IMR-90 (cell line): ENCODE measurements around the gene DENND1A. TPM values are rescaled to one million over a fixed set of nuclear protein-coding genes. Genes with fewer than 3 reads are reported as not detected.

Experiments used
- ATAC-seq: fragments of 200-7000 bp; cut with Tn5 transposase; 2 replicates; pipeline ENCODE4 v1.9.1; 2020; ENCODE audit warnings: low read depth, mild to moderate bottlenecking, moderate library complexity
- BruUV-seq: library from RNA; stranded (reverse); fragments of 400-500 nt; replicated peaks from 2 replicates; lab custom pipeline; 2021; lab: Mats Ljungman, UMichigan
- CTCF ChIA-PET: fragments of 300-600 bp; formaldehyde crosslinking; extraction: SDS; loops from one replicate; lab custom pipeline; 2021; ENCODE audit warnings: antibody characterized with exemption; lab: Yijun Ruan, JAX
- POLR2A ChIA-PET: fragments of 300-600 bp; sonication (Branson Sonifier 250); formaldehyde crosslinking; loops from one replicate; lab custom pipeline; 2022; ENCODE audit warnings: antibody characterized with exemption; ENCODE audit not compliant: unreplicated experiment; lab: Charles Lee
- DNase-seq: peaks from one replicate; pipeline ENCODE4 v3.0.0; 2013
- H2AFZ ChIP-seq: replicated peaks from 2 replicates; pipeline ENCODE3; 2013; ENCODE audit warnings: low read length, mild to moderate bottlenecking; ENCODE audit not compliant: poor library complexity
- H2AK5ac ChIP-seq: 2 replicates; pipeline ENCODE4 v1.6.1; 2013; ENCODE audit warnings: low read depth, low read length, inconsistent platforms
- H2AK9ac ChIP-seq: replicated peaks from 2 replicates; pipeline ENCODE3; 2013; ENCODE audit warnings: mild to moderate bottlenecking, low read depth, low read length, moderate library complexity; ENCODE audit not compliant: poor library complexity
- H2BK120ac ChIP-seq: 2 replicates; pipeline ENCODE4 v1.6.1; 2013; ENCODE audit warnings: low read depth, low read length, inconsistent platforms
- H2BK15ac ChIP-seq: 3 replicates; pipeline ENCODE4 v1.6.1; 2013; ENCODE audit warnings: low read depth, low read length, inconsistent platforms
- H2BK20ac ChIP-seq: 2 replicates; pipeline ENCODE4 v1.6.1; 2013; ENCODE audit warnings: low read depth, mild to moderate bottlenecking, inconsistent platforms, low read length, moderate library complexity
- H2BK5ac ChIP-seq: 2 replicates; pipeline ENCODE4 v1.6.1; 2013; ENCODE audit warnings: mild to moderate bottlenecking, low read depth, low read length, inconsistent platforms; ENCODE audit not compliant: poor library complexity, severe bottlenecking
- H3K14ac ChIP-seq: replicated peaks from 2 replicates; pipeline ENCODE4 v1.6.1; 2013; ENCODE audit warnings: low read depth, low read length, inconsistent platforms
- H3K18ac ChIP-seq: 2 replicates; pipeline ENCODE4 v1.6.1; 2013; ENCODE audit warnings: low read depth, low read length, control low read depth
- H3K23ac ChIP-seq: 2 replicates; pipeline ENCODE4 v1.6.1; 2013; ENCODE audit warnings: low read depth, low read length, inconsistent platforms
- H3K27ac ChIP-seq: 2 replicates; pipeline ENCODE4 v1.5.1; 2013; ENCODE audit warnings: mild to moderate bottlenecking, control low read depth, low read length; ENCODE audit not compliant: insufficient read depth
- H3K27me3 ChIP-seq: 2 replicates; pipeline ENCODE4 v1.6.1; 2013; ENCODE audit warnings: low read length; ENCODE audit not compliant: control insufficient read depth, insufficient read depth
- H3K36me3 ChIP-seq: 2 replicates; pipeline ENCODE4 v1.6.1; 2013; ENCODE audit warnings: low read length, mixed read lengths; ENCODE audit not compliant: control insufficient read depth, insufficient read depth
- H3K4ac ChIP-seq: 2 replicates; pipeline ENCODE4 v1.6.1; 2013; ENCODE audit warnings: low read depth, low read length, inconsistent platforms
- H3K4me1 ChIP-seq: 2 replicates; pipeline ENCODE4 v1.6.1; 2013; ENCODE audit warnings: low read length, mixed read lengths; ENCODE audit not compliant: control insufficient read depth, insufficient read depth
- H3K4me2 ChIP-seq: 2 replicates; pipeline ENCODE4 v1.6.1; 2013; ENCODE audit warnings: low read depth, mild to moderate bottlenecking, control low read depth, low read length, moderate library complexity
- H3K4me3 ChIP-seq: 2 replicates; pipeline ENCODE4 v1.5.1; 2013; ENCODE audit warnings: low read depth, mild to moderate bottlenecking, control low read depth, low read length, moderate library complexity; ENCODE audit not compliant: insufficient read depth
- H3K56ac ChIP-seq: 2 replicates; pipeline ENCODE4 v1.6.1; 2013; ENCODE audit warnings: low read length, inconsistent platforms; ENCODE audit not compliant: insufficient read depth; ENCODE audit errors: extremely low read depth
- H3K79me1 ChIP-seq, 2 experiments: 2 replicates each; pipeline ENCODE4 v1.6.1; 2013; ENCODE audit warnings: low read length in 2 of 2, inconsistent platforms in 1 of 2, low read depth in 1 of 2
- H3K9ac ChIP-seq: 2 replicates; pipeline ENCODE4 v1.6.1; 2013; ENCODE audit warnings: low read depth, low read length, control low read depth
- H3K9me1 ChIP-seq: 2 replicates; pipeline ENCODE4 v1.6.1; 2013; ENCODE audit warnings: low read length, inconsistent platforms; ENCODE audit not compliant: insufficient read depth
- H3K9me3 ChIP-seq: 2 replicates; pipeline ENCODE4 v1.6.1; 2013; ENCODE audit warnings: low read length; ENCODE audit not compliant: control insufficient read depth, insufficient read depth
- H4K20me1 ChIP-seq: 2 replicates; pipeline ENCODE4 v1.6.1; 2013; ENCODE audit warnings: low read length, inconsistent platforms; ENCODE audit not compliant: insufficient read depth
- H4K5ac ChIP-seq: 2 replicates; pipeline ENCODE4 v1.6.1; 2013; ENCODE audit warnings: mild to moderate bottlenecking, low read depth, low read length, control low read depth
- H4K8ac ChIP-seq, 2 experiments: 2 replicates each; pipeline ENCODE4 v1.6.1; 2013; ENCODE audit warnings: low read depth in 2 of 2, low read length in 2 of 2, control low read depth in 1 of 2, inconsistent platforms in 1 of 2
- H4K91ac ChIP-seq: 2 replicates; pipeline ENCODE4 v1.6.1; 2013; ENCODE audit warnings: low read depth, low read length, inconsistent platforms; ENCODE audit not compliant: insufficient read depth
- BHLHE40 ChIP-seq: fragments of 150-350 bp; IDR thresholded peaks from 2 replicates; pipeline ENCODE4 v1.6.1; 2016; ENCODE audit warnings: mild to moderate bottlenecking, low read depth, low read length
- CEBPB ChIP-seq: IDR thresholded peaks from 2 replicates; pipeline ENCODE4 v1.6.1; 2012; ENCODE audit warnings: low read depth, low read length, improper control_type of control experiment
- CHD1 ChIP-seq: IDR thresholded peaks from 2 replicates; pipeline ENCODE4 v1.6.1; 2012; ENCODE audit warnings: low read depth, low read length, improper control_type of control experiment
- FOS ChIP-seq: fragments of 150-350 bp; IDR thresholded peaks from 2 replicates; pipeline ENCODE4 v1.6.1; 2016; ENCODE audit warnings: low read depth, low read length
- MAZ ChIP-seq: IDR thresholded peaks from 2 replicates; pipeline ENCODE4 v1.6.1; 2012; ENCODE audit warnings: low read depth, mild to moderate bottlenecking, low read length, improper control_type of control experiment, moderate library complexity, borderline replicate concordance
- MXI1 ChIP-seq: IDR thresholded peaks from 2 replicates; pipeline ENCODE4 v1.6.1; 2012; ENCODE audit warnings: low read depth, mild to moderate bottlenecking, low read length, moderate library complexity, borderline replicate concordance
- NFE2L2 ChIP-seq: fragments of 150-350 bp; IDR thresholded peaks from 2 replicates; pipeline ENCODE4 v1.6.1; 2016; ENCODE audit warnings: low read depth, mild to moderate bottlenecking, low read length
- POLR2A ChIP-seq: IDR thresholded peaks from 2 replicates; pipeline ENCODE4 v1.6.1; 2012; ENCODE audit warnings: mild to moderate bottlenecking, low read depth, low read length
- RAD21 ChIP-seq: IDR thresholded peaks from 2 replicates; pipeline ENCODE4 v1.6.1; 2012; ENCODE audit warnings: low read length, improper control_type of control experiment
- RCOR1 ChIP-seq: IDR thresholded peaks from 2 replicates; pipeline ENCODE4 v1.6.1; 2012; ENCODE audit warnings: mild to moderate bottlenecking, low read length, improper control_type of control experiment; ENCODE audit not compliant: insufficient replicate concordance
- RFX5 ChIP-seq: IDR thresholded peaks from 2 replicates; pipeline ENCODE4 v1.8.0; 2012; ENCODE audit warnings: low read depth, mild to moderate bottlenecking, low read length, moderate library complexity
- SMC3 ChIP-seq: fragments of 150-350 bp; IDR thresholded peaks from 2 replicates; pipeline ENCODE4 v1.6.1; 2016; ENCODE audit warnings: low read depth, mild to moderate bottlenecking, antibody characterized with exemption, low read length, moderate library complexity
- WGBS, 2 experiments: methylation state at CpG; one replicate each; pipeline versions ENCODE4 v1.1.5 to v1.1.7; 2013; ENCODE audit warnings: missing lambda C conversion rate in 2 of 2; ENCODE audit not compliant: insufficient read length in 1 of 2; ENCODE audit errors: extremely low coverage in 2 of 2; 5-methylcytosine and 5-hydroxymethylcytosine counted together
- dilution Hi-C: fragments of 300-500 bp; cut with HindIII; formaldehyde crosslinking; loops from one replicate; pipeline ENCODE4 v1.14.3; 2018; ENCODE audit warnings: low sequenced_read_pairs; ENCODE audit not compliant: unreplicated experiment
- in situ Hi-C: fragments of 300-500 bp; cut with MboI; formaldehyde crosslinking; loops from 3 replicates; pipeline ENCODE4 v1.14.3; 2019; ENCODE audit warnings: low sequenced_read_pairs, inconsistent platforms, mixed read lengths
- intact Hi-C: fragments of 100-400 bp; cut with micrococcal nuclease; formaldehyde crosslinking; loops from 2 replicates; pipeline ENCODE4 v1.10.0; 2022
- polyA plus RNA-seq, 3 experiments: library from polyadenylated mRNA; depleted of rRNA; stranded (reverse); fragments of >200 nt; gene quantifications; 2 replicates each; pipeline ENCODE4 v1.2.3, GENCODE V29; 2012; ENCODE audit warnings: low replicate concordance in 1 of 3
- total RNA-seq: library from RNA; depleted of rRNA; stranded (reverse); fragments of >200 nt; gene quantifications from 2 replicates; pipeline ENCODE4 v1.2.3, GENCODE V29; 2012
- TF ChIP-seq, protein P1 (sequence below): fragments of 150-350 bp; IDR thresholded peaks from 2 replicates; pipeline ENCODE4 v1.6.1; 2017; ENCODE audit warnings: mild to moderate bottlenecking, antibody characterized with exemption, low read length, low read depth
- TF ChIP-seq, protein P2 (sequence below): conservative IDR thresholded peaks from 2 replicates; pipeline ENCODE4 v1.5.1; 2012; ENCODE audit warnings: mild to moderate bottlenecking, low read depth, low read length, improper control_type of control experiment
- TF ChIP-seq, protein P3 (sequence below): fragments of 150-350 bp; IDR thresholded peaks from 2 replicates; pipeline ENCODE4 v1.6.1; 2016; ENCODE audit warnings: low read depth, mild to moderate bottlenecking, low read length, moderate library complexity, borderline replicate concordance

DENND1A gene
- total and polyA plus RNA-seq, 2 of the 4 experiments (the other 2 are of a cell fraction), result 21.4 to 27.6 TPM

DNA sequence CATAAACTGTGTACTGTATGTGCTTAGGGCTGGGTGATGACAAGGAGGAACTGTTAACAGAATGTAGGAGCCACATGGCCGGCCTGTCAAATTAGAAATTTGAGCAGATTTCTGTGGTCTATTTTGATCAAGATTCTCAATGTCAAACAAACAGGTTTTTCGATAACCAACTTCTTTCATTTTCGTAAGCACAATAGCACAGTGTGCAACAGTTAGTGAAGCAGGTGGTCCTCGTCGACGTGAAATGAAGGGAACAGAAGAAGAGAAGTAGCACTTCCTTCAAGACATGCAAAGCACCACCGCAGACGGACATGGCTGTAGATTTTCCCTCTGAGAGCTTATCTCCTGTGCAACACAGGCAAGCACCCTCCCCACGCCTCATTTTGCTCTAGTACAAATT lies 321.8 kb downstream of the DENND1A start:
- ATAC-seq (no peak), DNase-seq (no peak)
- in situ Hi-C loops, result no loop called here
- Histone ChIP-seq H3K79me1 (no peaks in the 10 kb centered on the region), H3K9me1 (peaks cover 6% of the 10 kb centered on the region; the same call in 1 of the 2 replicates), H3K4me2 (no peak overlapping the region), H2AK5ac (no peak overlapping the region), H3K27me3 (no peaks in the 10 kb centered on the region), H3K9ac (no peak overlapping the region), H3K23ac (no peak overlapping the region), H3K18ac (no peak overlapping the region), H2BK120ac (no peak overlapping the region), H3K56ac (no peak overlapping the region), H4K5ac (no peak overlapping the region), H3K36me3 (no peaks in the 10 kb centered on the region; the same call in 1 of the 2 replicates), H2AFZ (no peak overlapping the region), H3K9me3 (no peaks in the 10 kb centered on the region), H3K14ac (no peak overlapping the region), H3K4me3 (no peak overlapping the region), H2BK20ac (no peak overlapping the region), H2BK15ac (no peak overlapping the region), H4K91ac (no peak overlapping the region), H2BK5ac (no peak overlapping the region), H4K20me1 (no peaks in the 10 kb centered on the region), H4K8ac (no peak overlapping the region), H3K27ac (no peak overlapping the region), H2AK9ac (no peak overlapping the region), H3K4me1 (no peaks in the 10 kb centered on the region), H3K4ac (no peak overlapping the region)
- intact Hi-C loops, result no loop called here
- WGBS, 2 experiments, result 90% methylated on average over 3 of the region's 9 CpGs; no CpG with 5 or more reads in 1 of the 2 experiments
- BruUV-seq, result no TSS peak
- ChIA-PET CTCF (interaction anchor here (0.6 kb wide), 2 partner anchors 188 to 259 kb away, joined by 3 read pairs; no protein-coding TSS in a partner anchor), POLR2A (no interaction called here)
- TF ChIP-seq MXI1, result no peak
- TF ChIP-seq FOS, result no peak
- TF ChIP-seq RFX5, result no peak
- no peak for TF ChIP-seq POLR2A
- TF ChIP-seq, protein P1, sequence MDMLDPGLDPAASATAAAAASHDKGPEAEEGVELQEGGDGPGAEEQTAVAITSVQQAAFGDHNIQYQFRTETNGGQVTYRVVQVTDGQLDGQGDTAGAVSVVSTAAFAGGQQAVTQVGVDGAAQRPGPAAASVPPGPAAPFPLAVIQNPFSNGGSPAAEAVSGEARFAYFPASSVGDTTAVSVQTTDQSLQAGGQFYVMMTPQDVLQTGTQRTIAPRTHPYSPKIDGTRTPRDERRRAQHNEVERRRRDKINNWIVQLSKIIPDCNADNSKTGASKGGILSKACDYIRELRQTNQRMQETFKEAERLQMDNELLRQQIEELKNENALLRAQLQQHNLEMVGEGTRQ, result no peak
- TF ChIP-seq BHLHE40, result no peak
- no peak for TF ChIP-seq RAD21
- no peak for TF ChIP-seq SMC3
- no peak for TF ChIP-seq CEBPB
- no peak for TF ChIP-seq CHD1
- TF ChIP-seq RCOR1, result no peak
- TF ChIP-seq, protein P2, sequence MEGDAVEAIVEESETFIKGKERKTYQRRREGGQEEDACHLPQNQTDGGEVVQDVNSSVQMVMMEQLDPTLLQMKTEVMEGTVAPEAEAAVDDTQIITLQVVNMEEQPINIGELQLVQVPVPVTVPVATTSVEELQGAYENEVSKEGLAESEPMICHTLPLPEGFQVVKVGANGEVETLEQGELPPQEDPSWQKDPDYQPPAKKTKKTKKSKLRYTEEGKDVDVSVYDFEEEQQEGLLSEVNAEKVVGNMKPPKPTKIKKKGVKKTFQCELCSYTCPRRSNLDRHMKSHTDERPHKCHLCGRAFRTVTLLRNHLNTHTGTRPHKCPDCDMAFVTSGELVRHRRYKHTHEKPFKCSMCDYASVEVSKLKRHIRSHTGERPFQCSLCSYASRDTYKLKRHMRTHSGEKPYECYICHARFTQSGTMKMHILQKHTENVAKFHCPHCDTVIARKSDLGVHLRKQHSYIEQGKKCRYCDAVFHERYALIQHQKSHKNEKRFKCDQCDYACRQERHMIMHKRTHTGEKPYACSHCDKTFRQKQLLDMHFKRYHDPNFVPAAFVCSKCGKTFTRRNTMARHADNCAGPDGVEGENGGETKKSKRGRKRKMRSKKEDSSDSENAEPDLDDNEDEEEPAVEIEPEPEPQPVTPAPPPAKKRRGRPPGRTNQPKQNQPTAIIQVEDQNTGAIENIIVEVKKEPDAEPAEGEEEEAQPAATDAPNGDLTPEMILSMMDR, result no peak
- no peak for TF ChIP-seq MAZ
- TF ChIP-seq NFE2L2, result no peak
- TF ChIP-seq, protein P3, sequence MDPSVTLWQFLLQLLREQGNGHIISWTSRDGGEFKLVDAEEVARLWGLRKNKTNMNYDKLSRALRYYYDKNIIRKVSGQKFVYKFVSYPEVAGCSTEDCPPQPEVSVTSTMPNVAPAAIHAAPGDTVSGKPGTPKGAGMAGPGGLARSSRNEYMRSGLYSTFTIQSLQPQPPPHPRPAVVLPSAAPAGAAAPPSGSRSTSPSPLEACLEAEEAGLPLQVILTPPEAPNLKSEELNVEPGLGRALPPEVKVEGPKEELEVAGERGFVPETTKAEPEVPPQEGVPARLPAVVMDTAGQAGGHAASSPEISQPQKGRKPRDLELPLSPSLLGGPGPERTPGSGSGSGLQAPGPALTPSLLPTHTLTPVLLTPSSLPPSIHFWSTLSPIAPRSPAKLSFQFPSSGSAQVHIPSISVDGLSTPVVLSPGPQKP, result no peak
- dilution Hi-C loops, result no loop called here
